WTC11 (cell line): ENCODE data around the gene GSTK1.

ENCODE experiments used
- ATF3 ChIP-seq: sonication (generic); formaldehyde crosslinking; conservative IDR thresholded peaks from 2 replicates; pipeline ENCODE4 v1.8.1; 2022; ENCODE audit warnings: mild to moderate bottlenecking, missing genetic modification reagents
- CBFB ChIP-seq: sonication (generic); formaldehyde crosslinking; IDR thresholded peaks from 2 replicates; pipeline ENCODE4 v1.8.1; 2022; ENCODE audit warnings: mild to moderate bottlenecking, low read depth, missing genetic modification reagents
- CREM ChIP-seq: sonication (generic); formaldehyde crosslinking; IDR thresholded peaks from 2 replicates; pipeline ENCODE4 v1.8.1; 2022; ENCODE audit warnings: mild to moderate bottlenecking, missing genetic modification reagents, moderate library complexity
- FOXJ3 ChIP-seq: sonication (generic); formaldehyde crosslinking; IDR thresholded peaks from 2 replicates; pipeline ENCODE4 v1.9.0; 2021; ENCODE audit warnings: missing genetic modification reagents, mild to moderate bottlenecking, borderline replicate concordance
- PREB ChIP-seq: sonication (generic); formaldehyde crosslinking; IDR thresholded peaks from 2 replicates; pipeline ENCODE4 v1.8.1; 2022; ENCODE audit warnings: mild to moderate bottlenecking, missing genetic modification reagents, moderate library complexity, borderline replicate concordance
- TEAD4 ChIP-seq: sonication (generic); formaldehyde crosslinking; IDR thresholded peaks from 2 replicates; pipeline ENCODE4 v1.8.0; 2022; ENCODE audit warnings: mild to moderate bottlenecking, missing genetic modification reagents
- ZNF121 ChIP-seq: sonication (generic); formaldehyde crosslinking; IDR thresholded peaks from 2 replicates; pipeline ENCODE4 v1.8.0; 2023; ENCODE audit warnings: missing genetic modification reagents
- ZSCAN18 ChIP-seq: fragments of 250-450 bp; sonication (Bioruptor Pico); IDR thresholded peaks from 2 replicates; pipeline ENCODE4 v2.1.2; 2022; ENCODE audit warnings: mild to moderate bottlenecking, moderate library complexity
- TF ChIP-seq, protein P1 (sequence below): fragments of 200-600 bp; IDR thresholded peaks from 2 replicates; pipeline ENCODE4 v1.8.0; 2022; ENCODE audit warnings: antibody characterized with exemption
- TF ChIP-seq, protein P2 (sequence below): sonication (generic); formaldehyde crosslinking; conservative IDR thresholded peaks from 2 replicates; pipeline ENCODE4 v1.8.1; 2023; ENCODE audit warnings: mild to moderate bottlenecking, low read depth, missing genetic modification reagents, moderate library complexity

DNA sequence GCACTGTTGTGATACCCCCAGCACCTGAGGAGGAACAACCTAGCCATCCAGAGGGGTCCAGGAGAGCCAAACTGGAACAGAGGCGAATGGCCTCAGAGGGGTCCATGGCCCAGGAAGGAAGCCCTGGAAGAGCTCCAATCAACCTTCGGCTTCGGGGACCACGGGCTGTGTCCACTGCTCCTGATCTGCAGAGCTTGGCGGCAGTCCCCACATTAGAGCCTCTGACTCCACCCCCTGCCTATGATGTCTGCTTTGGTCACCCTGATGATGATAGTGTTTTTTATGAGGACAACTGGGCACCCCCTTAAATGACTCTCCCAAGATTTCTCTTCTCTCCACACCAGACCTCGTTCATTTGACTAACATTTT lies 23.3 kb downstream of the GSTK1 start:
- TF ChIP-seq, protein P1, sequence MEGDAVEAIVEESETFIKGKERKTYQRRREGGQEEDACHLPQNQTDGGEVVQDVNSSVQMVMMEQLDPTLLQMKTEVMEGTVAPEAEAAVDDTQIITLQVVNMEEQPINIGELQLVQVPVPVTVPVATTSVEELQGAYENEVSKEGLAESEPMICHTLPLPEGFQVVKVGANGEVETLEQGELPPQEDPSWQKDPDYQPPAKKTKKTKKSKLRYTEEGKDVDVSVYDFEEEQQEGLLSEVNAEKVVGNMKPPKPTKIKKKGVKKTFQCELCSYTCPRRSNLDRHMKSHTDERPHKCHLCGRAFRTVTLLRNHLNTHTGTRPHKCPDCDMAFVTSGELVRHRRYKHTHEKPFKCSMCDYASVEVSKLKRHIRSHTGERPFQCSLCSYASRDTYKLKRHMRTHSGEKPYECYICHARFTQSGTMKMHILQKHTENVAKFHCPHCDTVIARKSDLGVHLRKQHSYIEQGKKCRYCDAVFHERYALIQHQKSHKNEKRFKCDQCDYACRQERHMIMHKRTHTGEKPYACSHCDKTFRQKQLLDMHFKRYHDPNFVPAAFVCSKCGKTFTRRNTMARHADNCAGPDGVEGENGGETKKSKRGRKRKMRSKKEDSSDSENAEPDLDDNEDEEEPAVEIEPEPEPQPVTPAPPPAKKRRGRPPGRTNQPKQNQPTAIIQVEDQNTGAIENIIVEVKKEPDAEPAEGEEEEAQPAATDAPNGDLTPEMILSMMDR = no peak
- TF ChIP-seq FOXJ3 (CRISPR knock-in tag) (no peak), CREM (no peak), TEAD4 (CRISPR knock-in tag) (no peak), ZSCAN18 (CRISPR knock-in tag) (no peak), ZNF121 (CRISPR knock-in tag) (no peak), CBFB (no peak), ATF3 (CRISPR knock-in tag) (no peak), PREB (no peak)
- TF ChIP-seq, protein P2, sequence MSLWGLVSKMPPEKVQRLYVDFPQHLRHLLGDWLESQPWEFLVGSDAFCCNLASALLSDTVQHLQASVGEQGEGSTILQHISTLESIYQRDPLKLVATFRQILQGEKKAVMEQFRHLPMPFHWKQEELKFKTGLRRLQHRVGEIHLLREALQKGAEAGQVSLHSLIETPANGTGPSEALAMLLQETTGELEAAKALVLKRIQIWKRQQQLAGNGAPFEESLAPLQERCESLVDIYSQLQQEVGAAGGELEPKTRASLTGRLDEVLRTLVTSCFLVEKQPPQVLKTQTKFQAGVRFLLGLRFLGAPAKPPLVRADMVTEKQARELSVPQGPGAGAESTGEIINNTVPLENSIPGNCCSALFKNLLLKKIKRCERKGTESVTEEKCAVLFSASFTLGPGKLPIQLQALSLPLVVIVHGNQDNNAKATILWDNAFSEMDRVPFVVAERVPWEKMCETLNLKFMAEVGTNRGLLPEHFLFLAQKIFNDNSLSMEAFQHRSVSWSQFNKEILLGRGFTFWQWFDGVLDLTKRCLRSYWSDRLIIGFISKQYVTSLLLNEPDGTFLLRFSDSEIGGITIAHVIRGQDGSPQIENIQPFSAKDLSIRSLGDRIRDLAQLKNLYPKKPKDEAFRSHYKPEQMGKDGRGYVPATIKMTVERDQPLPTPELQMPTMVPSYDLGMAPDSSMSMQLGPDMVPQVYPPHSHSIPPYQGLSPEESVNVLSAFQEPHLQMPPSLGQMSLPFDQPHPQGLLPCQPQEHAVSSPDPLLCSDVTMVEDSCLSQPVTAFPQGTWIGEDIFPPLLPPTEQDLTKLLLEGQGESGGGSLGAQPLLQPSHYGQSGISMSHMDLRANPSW (CRISPR knock-in tag) = no peak
